GM12875 (cell line): ENCODE measurements around the gene SIPA1L3.

ENCODE experiments used
- H3K4me3 ChIP-seq: one replicate; pipeline ENCODE4 v1.5.1; 2011; ENCODE audit warnings: low read depth, low read length, control low read depth
- TF ChIP-seq, protein P1 (sequence below): IDR thresholded peaks from 2 replicates; pipeline ENCODE4 v1.5.1; 2011; ENCODE audit warnings: low read depth, mild to moderate bottlenecking, control low read depth, inconsistent platforms, low read length, moderate library complexity, borderline replicate concordance; ENCODE audit not compliant: insufficient read depth

SIPA1L3 gene

DNA sequence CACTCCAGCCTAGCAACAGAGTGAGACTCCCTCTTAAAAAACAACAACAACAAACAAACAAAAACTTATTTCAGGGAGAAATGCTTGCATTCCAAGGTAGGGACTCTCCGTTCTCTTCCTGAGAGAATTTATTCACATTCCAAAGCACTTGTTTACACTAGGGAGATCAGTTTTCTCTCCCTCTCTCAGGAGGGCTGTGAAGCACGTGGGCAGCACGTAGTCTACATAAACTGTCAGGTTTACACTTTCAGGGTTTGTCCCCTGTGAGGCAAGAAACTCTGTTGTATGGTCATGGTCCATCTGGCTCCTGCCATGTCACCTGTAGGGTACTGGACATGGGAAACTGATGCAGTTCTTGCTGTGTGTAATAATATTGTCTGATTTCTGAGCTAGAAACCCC, 32.2 kb upstream of the SIPA1L3 start:
- TF ChIP-seq, protein P1, sequence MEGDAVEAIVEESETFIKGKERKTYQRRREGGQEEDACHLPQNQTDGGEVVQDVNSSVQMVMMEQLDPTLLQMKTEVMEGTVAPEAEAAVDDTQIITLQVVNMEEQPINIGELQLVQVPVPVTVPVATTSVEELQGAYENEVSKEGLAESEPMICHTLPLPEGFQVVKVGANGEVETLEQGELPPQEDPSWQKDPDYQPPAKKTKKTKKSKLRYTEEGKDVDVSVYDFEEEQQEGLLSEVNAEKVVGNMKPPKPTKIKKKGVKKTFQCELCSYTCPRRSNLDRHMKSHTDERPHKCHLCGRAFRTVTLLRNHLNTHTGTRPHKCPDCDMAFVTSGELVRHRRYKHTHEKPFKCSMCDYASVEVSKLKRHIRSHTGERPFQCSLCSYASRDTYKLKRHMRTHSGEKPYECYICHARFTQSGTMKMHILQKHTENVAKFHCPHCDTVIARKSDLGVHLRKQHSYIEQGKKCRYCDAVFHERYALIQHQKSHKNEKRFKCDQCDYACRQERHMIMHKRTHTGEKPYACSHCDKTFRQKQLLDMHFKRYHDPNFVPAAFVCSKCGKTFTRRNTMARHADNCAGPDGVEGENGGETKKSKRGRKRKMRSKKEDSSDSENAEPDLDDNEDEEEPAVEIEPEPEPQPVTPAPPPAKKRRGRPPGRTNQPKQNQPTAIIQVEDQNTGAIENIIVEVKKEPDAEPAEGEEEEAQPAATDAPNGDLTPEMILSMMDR = no peak

DNA sequence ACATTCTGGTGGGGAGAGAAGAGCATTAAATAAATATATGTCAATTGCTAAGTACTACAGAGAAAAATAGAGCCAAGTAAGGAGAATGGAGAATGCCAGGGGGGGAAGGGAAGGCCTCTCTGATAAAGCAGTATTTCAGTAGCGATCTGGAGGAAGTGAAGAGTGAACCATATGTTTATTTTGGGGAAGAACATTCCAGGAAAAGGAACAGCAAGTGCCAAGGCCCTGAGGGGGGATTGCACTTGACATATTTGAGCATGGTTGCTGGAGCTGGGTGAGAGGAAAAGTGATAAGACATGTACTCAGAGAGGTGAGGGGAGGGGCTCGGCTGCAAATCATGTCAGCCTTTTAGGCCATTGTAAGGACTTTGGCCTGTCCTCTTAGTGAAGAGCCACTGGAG, 31.0 kb upstream of the SIPA1L3 start:
- no peak overlapping the region for H3K4me3 ChIP-seq
- TF ChIP-seq, protein P1 = no peak

More for the DNA sequence above, 32.2 kb upstream of the SIPA1L3 start:
- no peak overlapping the region for H3K4me3 ChIP-seq

DNA sequence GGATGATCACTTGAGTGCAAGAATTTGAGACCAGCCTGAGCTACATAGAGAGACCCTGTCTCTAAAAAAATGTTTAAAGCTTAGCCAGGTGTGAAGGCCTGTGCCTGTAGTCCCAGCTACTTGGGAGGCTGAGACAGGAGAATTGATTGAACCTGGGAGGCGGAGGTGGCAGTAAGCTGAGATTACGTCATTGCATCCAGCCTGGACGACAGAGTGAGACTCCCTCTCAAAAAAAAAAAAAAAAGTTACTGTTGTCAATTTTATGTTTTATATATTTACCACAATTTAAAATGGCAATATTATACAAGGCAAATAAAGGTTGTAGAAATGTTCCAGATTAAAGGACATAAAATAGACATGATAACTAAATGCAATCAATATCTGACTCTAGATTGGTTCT, 29.9 kb upstream of the SIPA1L3 start:
- H3K4me3 ChIP-seq = no peak overlapping the region
- TF ChIP-seq, protein P1 = no peak

DNA sequence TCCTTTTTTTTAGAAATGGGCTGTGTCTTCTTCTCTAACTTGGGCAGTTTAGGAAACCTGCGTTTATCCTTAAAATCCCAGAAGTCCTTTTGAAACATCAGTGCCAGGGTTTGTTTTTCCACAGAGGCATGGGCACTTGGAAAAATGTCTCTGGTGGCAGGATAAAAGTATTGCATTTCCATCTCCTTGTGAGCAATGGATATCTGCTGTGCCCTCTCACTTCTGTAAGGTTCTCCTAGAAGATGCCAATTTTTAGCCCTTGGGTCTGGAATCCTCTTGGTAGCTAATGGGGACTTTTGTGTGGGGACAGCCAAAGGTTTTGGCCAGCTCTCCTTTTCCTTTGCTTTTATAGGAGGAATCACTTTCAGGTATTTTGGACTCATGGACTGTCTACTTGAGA, 21.6 kb upstream of the SIPA1L3 start:
- TF ChIP-seq, protein P1 = no peak
- H3K4me3 ChIP-seq = no peak overlapping the region

DNA sequence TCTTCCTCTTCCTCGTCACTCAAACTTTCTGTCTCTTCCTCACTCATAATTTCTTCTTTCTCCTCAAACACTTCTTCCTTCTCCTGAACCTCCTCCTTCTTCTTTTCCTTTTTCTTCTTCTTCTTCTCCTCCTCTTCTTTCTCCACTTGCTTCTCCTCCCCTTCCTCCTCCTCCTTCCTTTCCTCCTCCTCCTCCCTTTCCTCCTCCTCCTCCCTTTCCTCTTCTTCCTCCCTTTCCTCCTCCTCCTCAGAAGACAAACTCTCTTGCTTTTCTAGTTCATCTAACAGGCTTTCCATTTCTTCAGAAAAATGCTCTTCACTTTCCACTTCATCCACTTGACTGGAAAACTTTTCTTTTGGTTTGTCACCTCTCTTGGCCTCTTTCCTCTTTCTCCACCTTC, 20.4 kb upstream of the SIPA1L3 start:
- H3K4me3 ChIP-seq = no peak overlapping the region
- TF ChIP-seq, protein P1 = no peak

DNA sequence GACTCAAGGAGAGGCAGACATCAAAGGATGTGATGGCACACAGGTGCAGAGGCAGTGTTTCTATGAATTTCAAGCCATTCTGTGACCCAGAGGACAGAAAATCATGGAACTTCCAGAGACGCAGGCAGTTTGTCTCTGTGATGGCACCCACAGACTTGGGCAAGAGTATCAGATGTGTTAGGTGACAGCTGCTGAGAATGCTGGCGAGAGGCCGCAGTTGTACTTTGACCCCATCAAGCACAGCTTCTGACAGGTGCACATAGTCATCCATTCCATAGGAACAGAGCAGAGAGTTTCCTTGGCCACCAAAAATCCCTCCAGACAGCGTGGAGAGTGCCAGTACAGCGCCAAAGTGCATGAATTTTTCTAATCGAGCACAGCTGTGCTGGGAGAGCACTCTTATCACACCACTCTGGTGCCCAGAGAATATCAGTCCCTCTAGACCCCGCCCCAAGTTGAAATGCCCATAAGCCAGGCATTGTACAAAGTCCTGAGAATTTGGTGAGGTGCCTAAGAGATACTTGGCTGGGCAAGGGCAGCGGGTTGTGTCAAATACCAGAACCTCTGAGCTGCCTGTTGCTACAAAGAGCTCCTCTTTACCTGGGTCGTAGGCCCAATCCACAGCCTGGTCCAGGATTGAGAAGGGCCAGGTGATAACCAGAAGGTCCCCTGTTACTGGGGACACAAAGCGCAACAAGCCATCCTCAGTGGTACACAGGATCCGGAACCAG, 13.0 kb upstream of the SIPA1L3 start:
- no peak overlapping the region for H3K4me3 ChIP-seq
- TF ChIP-seq, protein P1 = no peak

DNA sequence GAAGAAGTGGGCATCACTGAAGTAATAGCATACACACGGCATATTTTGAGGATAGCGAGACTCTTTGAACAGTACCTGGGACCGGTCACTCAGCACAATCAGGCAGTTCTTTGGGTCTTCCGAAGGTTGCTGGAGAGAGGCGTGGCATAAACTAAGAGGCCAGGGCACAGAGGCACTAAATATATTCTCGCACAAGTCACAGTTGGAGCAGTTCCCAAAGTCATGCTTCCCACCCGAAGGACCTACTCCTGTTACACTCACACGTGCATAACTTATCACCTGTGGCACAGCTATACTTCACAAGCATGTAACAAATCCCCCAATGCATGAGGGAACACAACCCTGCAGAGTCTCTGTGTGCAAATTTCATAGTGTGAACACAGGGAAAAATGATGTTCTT, 10.8 kb upstream of the SIPA1L3 start:
- TF ChIP-seq, protein P1 = no peak
- no peak overlapping the region for H3K4me3 ChIP-seq
